Activated gamma-delta T cell treated with anti-CD3 and anti-CD28 coated beads, Interleukin-2, amount 50 U/mL, for 16 hours (primary cell): ENCODE data around the gene OGG1.

Source experiments
- DNase-seq: peaks from one replicate; pipeline ENCODE4 v3.0.0-alpha.2; 2020; ENCODE audit warnings: low read depth

Gene OGG1

GRCh38 chr3:9727743-9728142, 22.0 kb upstream of the OGG1 start:
- no peak for DNase-seq

DNA sequence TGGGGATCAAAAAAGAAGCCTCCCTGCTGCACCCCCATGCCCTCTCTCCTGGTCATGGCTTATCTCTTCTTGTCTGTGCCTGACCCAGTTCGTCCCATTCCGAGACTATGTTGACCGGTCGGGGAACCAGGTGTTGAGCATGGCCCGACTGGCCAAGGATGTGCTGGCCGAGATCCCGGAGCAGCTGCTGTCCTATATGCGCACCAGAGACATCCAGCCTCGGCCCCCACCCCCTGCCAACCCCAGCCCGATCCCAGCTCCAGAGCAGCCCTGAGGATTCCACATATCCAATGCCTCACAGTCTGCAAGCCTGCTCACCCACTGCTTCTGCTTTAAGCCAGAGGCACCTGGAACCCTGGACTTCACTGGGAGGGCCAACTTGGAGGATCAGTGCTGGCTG, 20.3 kb upstream of the OGG1 start:
- DNase-seq = no peak

DNA sequence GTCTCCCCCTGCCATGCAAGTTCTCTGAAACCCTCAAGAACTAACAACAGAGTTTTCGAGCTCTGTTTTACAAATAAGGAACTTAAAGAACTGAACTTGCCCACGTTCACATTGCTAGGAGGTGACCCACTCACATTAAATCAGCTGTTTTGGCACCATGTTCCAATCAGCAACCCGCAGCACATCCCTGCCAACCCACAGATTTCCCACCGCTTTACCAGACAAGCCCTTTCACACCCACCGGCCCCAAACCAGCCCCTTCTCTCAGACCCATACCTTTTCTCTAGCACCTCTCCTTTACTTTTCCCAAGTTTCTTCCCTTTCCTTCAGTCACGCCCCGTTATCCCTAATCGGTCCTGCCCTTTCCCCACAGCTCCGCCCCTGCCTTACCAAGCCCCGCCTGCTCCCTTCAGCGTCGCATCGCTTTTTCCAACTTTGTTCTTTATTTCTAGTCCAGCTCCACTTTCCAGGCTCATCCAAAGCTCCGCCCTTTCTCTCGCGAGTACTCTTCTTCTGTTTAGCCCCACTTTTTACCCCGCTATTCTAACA, 19.0 kb upstream of the OGG1 start:
- no peak for DNase-seq

GRCh38 chr3:9731206-9732079, 18.3 kb upstream of the OGG1 start, which contains the start of gene BRPF1:
BRPF1 (plus strand) TSS chr3:9731735; CDS start chr3:9734141, 2,406 bp downstream.
- DNase-seq = peak; percentile 99

GRCh38 chr3:9732080-9732739, 17.5 kb upstream of the OGG1 start:
- DNase-seq = no peak

- DNase-seq = no peak
Measured at GRCh38 chr3:9732740-9733115, 17.0 kb upstream of the OGG1 start.

DNA sequence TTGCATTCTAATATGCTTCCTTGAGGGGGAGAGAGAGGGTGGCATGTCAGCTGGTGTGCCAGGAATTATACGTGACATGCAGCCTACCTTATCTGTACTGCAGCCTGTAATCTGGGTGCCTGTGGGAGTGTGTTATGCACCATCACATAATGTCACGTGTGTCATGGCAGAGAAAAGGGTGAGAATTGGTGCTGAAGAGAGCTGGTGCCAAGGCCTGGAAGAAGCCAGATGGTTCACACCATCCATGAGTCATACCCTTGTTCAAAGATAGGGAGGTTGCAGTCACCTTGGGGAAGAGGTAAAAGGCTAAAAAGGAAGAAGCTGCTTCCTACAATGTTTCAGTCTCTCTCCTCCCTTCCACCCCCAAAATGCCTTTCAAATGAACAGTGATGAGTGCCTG, 12.9 kb upstream of the OGG1 start:
- no peak for DNase-seq

GRCh38 chr3:9739181-9739580, 10.6 kb upstream of the OGG1 start:
- no peak for DNase-seq

- no peak for DNase-seq
Measured at GRCh38 chr3:9742560-9742959, 7.2 kb upstream of the OGG1 start.

GRCh38 chr3:9743548-9743947, 6.2 kb upstream of the OGG1 start:
- DNase-seq = no peak

DNA sequence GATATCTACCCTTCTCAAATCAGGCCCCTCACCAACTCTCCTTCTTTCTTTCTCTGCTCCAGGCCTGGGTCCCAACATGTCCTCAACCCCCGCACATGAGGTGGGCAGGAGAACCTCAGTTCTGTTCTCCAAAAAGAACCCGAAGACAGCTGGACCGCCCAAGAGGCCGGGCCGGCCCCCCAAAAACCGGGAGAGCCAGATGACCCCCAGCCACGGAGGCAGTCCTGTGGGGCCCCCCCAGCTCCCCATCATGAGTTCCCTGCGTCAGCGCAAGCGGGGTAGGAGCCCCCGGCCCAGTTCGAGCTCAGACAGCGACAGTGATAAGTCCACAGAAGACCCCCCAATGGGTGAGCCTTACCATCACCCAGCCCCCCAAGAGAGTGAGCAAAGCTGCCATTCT, 5.6 kb upstream of the OGG1 start:
- DNase-seq = no peak

GRCh38 chr3:9745521-9745920, 4.2 kb upstream of the OGG1 start:
- DNase-seq = no peak

GRCh38 chr3:9746330-9746729, 3.4 kb upstream of the OGG1 start:
- no peak for DNase-seq

- DNase-seq = no peak
Measured at GRCh38 chr3:9747267-9747666, 2.5 kb upstream of the OGG1 start.

DNA sequence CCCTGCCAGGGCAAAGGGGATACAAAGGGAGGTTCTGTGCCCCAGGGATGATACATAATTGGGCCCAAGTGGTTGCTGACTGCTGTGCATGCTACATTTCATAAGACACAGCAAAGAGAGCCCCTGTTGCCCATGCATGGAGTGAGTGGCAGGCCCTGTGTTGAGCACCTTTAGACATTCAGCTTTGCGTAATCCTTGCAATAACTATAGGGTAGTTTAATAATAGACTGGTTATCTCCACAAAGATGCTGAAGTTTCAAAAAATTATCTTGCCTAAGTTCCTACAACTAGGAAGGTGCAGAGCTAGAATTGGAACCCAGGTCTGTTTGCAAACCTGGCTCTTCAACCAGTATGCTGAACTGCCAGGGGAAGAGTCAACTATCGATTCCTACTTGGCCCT, 1.7 kb upstream of the OGG1 start:
- DNase-seq = no peak

- no peak for DNase-seq
Measured at GRCh38 chr3:9749296-9749644, 482 bp upstream of the OGG1 start.

GRCh38 chr3:9750556-9751411, 1.0 kb downstream of the OGG1 start:
- DNase-seq = no peak

- DNase-seq = no peak
Measured at GRCh38 chr3:9754678-9755077, 4.9 kb downstream of the OGG1 start.

- no peak for DNase-seq
Measured at GRCh38 chr3:9757427-9757826, 7.7 kb downstream of the OGG1 start.

DNA sequence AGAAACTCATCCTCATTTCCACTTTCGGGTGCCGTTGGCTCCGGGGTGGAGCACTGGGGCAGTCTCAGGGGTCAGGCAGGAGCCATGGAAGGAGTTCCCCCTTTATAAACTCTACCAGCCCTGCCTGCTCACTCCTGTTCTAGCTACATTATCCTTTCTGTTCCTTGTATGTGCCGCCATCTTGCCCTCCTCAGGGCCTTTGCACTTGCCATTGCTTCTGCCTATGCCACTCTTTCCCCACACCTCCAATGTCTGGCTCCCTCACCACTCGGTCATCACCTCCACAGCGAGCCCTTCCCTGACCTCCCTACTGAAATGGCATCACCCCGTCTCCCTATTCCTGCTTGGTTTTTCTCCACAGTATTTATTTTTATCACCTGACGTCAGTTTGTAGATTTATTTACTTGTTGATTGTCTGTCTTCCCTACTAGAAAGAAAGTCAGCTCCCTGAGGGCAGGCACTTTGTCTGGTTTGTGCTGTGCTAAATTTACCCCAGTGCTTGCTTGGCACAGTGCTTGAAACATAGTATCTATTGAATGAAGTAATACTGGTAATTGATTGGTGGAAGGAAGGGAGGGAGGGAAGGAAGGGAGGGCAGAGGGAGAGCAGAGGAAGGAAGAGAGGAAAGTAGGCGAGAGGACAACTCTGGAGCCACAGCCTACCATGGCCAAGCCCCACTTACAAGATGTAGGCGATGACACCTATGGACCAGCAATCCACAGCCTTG, 11.2 kb downstream of the OGG1 start:
- no peak for DNase-seq

DNA sequence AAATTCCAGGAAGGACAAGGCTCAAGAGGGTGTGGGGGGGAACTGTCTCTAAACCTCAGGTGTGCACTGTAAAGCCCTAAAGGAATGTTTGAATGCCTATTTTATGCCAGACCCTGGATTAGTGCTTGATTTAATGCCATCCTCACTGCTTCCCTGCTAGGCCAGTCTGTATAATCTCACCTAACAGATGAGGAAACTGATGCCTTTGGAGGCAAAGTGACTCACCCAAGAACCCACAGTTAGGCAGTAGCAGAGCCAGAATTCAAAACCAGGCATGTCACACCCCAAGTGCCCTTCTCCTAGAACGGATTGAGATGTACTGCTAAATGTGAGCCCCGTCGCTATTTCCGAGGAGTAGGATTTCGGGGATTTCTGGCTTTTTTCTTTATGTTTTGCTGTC, 12.2 kb downstream of the OGG1 start:
- no peak for DNase-seq

GRCh38 chr3:9762871-9763270, 13.1 kb downstream of the OGG1 start:
- no peak for DNase-seq
